H1 (cell line): ENCODE results near the gene AGO3. TPM values are rescaled to one million over a fixed set of nuclear protein-coding genes. Genes with fewer than 3 reads are reported as not detected.

Source experiments
- CTCF ChIA-PET: fragments of 300-600 bp; sonication (Branson Sonifier 250); formaldehyde crosslinking; loops from one replicate; lab custom pipeline; 2021; ENCODE audit not compliant: partially characterized antibody; lab: Charles Lee
- POLR2A ChIA-PET: fragments of 300-600 bp; sonication (Branson Sonifier 250); formaldehyde crosslinking; loops from one replicate; lab custom pipeline; 2021; ENCODE audit warnings: inconsistent platforms; ENCODE audit not compliant: partially characterized antibody; lab: Charles Lee
- DNase-seq, 2 experiments: peaks; one replicate each; pipeline versions ENCODE4 v3.0.0 to v3.0.0-alpha.2; 2010 to 2022; ENCODE audit warnings: low spot score in 2 of 2, low read depth in 1 of 2, mixed read lengths in 1 of 2
- FAIRE-seq: peaks from 2 replicates; lab custom pipeline; 2011; peaks lifted over from hg19 to GRCh38; lab: Jason Lieb, UNC
- H2AFZ ChIP-seq: 2 replicates; pipeline ENCODE4 v1.8.1; 2012; ENCODE audit warnings: low read length, inconsistent platforms
- H2AK5ac ChIP-seq: 2 replicates; pipeline ENCODE4 v1.6.1; 2013; ENCODE audit warnings: low read depth, low read length
- H2BK120ac ChIP-seq: replicated peaks from 2 replicates; pipeline ENCODE3; 2013; ENCODE audit warnings: low read depth, low read length, inconsistent platforms
- H2BK12ac ChIP-seq: 2 replicates; pipeline ENCODE4 v1.6.1; 2013; ENCODE audit warnings: low read depth, low read length
- H2BK15ac ChIP-seq: 2 replicates; pipeline ENCODE4 v1.6.1; 2013; ENCODE audit warnings: low read length
- H2BK20ac ChIP-seq: 2 replicates; pipeline ENCODE4 v1.6.1; 2013; ENCODE audit warnings: low read length
- H2BK5ac ChIP-seq: 2 replicates; pipeline ENCODE4 v1.6.1; 2013; ENCODE audit warnings: low read depth, low read length
- H3K14ac ChIP-seq: 2 replicates; pipeline ENCODE4 v1.6.1; 2013; ENCODE audit warnings: inconsistent platforms; ENCODE audit not compliant: insufficient read length
- H3K18ac ChIP-seq: 2 replicates; pipeline ENCODE4 v1.6.1; 2013; ENCODE audit warnings: low read length; ENCODE audit errors: extremely low read depth
- H3K23ac ChIP-seq: 2 replicates; pipeline ENCODE4 v1.6.1; 2013; ENCODE audit warnings: inconsistent platforms; ENCODE audit not compliant: insufficient read length
- H3K23me2 ChIP-seq: 2 replicates; pipeline ENCODE4 v1.6.1; 2013; ENCODE audit warnings: low read depth, low read length
- H3K27ac ChIP-seq: 2 replicates; pipeline ENCODE4 v1.6.1; 2011; ENCODE audit warnings: low read depth, low read length, inconsistent platforms
- H3K27me3 ChIP-seq, 4 experiments: replicated peaks in 1 of 4; 1 replicate in 1 of 4; 2 replicates in 3 of 4; pipeline versions ENCODE4 v1.6.1 to v1.8.1; 2011 to 2013; ENCODE audit warnings: low read length in 3 of 4, mild to moderate bottlenecking in 3 of 4, inconsistent platforms in 2 of 4, mixed read lengths in 2 of 4, moderate library complexity in 1 of 4; ENCODE audit not compliant: control insufficient read depth in 3 of 4, insufficient read depth in 3 of 4; ENCODE audit errors: extremely low read depth in 1 of 4
- H3K36me3 ChIP-seq, 4 experiments: 2 replicates each; pipeline versions ENCODE4 v1.6.1 to v1.8.1; 2011 to 2013; ENCODE audit warnings: mild to moderate bottlenecking in 4 of 4, low read length in 3 of 4, moderate library complexity in 2 of 4, control low read depth in 1 of 4, inconsistent platforms in 1 of 4; ENCODE audit not compliant: insufficient read depth in 4 of 4, control insufficient read depth in 2 of 4
- H3K4ac ChIP-seq: replicated peaks from 2 replicates; pipeline ENCODE3; 2013; ENCODE audit warnings: low read length, low read depth, mixed read lengths, inconsistent platforms; ENCODE audit not compliant: insufficient read length
- H3K4me1 ChIP-seq, 4 experiments: replicated peaks in 1 of 4; 1 replicate in 1 of 4; 2 replicates in 3 of 4; pipeline versions ENCODE4 v1.6.1 to v1.8.1; 2011 to 2013; ENCODE audit warnings: low read length in 3 of 4, inconsistent platforms in 2 of 4, mixed read lengths in 1 of 4; ENCODE audit not compliant: insufficient read depth in 4 of 4, control insufficient read depth in 3 of 4
- H3K4me2 ChIP-seq, 2 experiments: 2 replicates each; pipeline versions ENCODE4 v1.6.1 to v1.8.1; 2011 to 2013; ENCODE audit warnings: low read depth in 2 of 2, low read length in 2 of 2, control low read depth in 1 of 2, inconsistent platforms in 1 of 2, mild to moderate bottlenecking in 1 of 2; ENCODE audit not compliant: insufficient read depth in 1 of 2
- H3K4me3 ChIP-seq, 4 experiments: fragments of 200-600, 300-600 bp in 1 of 4; sonication (generic), shearing (Covaris generic), sonication (Bioruptor Twin) in 1 of 4; 2 replicates each; pipeline versions ENCODE4 v1.5.1 to v1.8.1; 2011 to 2016; ENCODE audit warnings: low read length in 4 of 4, low read depth in 3 of 4, control low read depth in 2 of 4, inconsistent platforms in 2 of 4, mild to moderate bottlenecking in 2 of 4, mixed read lengths in 1 of 4, moderate library complexity in 1 of 4; ENCODE audit not compliant: insufficient read depth in 2 of 4; ENCODE audit errors: extremely low read depth in 1 of 4
- H3K56ac ChIP-seq: replicated peaks from 2 replicates; pipeline ENCODE3; 2013; ENCODE audit warnings: low read depth, mild to moderate bottlenecking, mixed read lengths, low read length, inconsistent platforms; ENCODE audit not compliant: insufficient read length
- H3K79me1 ChIP-seq: 2 replicates; pipeline ENCODE4 v1.6.1; 2013; ENCODE audit warnings: low read depth, low read length, control low read depth
- H3K79me2 ChIP-seq, 2 experiments: 2 replicates each; pipeline versions ENCODE4 v1.6.1 to v1.8.1; 2012 to 2013; ENCODE audit warnings: low read length in 2 of 2, mild to moderate bottlenecking in 2 of 2, inconsistent platforms in 1 of 2; ENCODE audit not compliant: insufficient read depth in 2 of 2, control insufficient read depth in 1 of 2
- H3K9ac ChIP-seq, 4 experiments: replicated peaks in 1 of 4; 1 replicate in 1 of 4; 2 replicates in 3 of 4; pipeline versions ENCODE4 v1.6.1 to v1.8.1; 2011 to 2013; ENCODE audit warnings: low read depth in 3 of 4, low read length in 3 of 4, control low read depth in 2 of 4, mild to moderate bottlenecking in 2 of 4, moderate library complexity in 2 of 4, inconsistent platforms in 1 of 4; ENCODE audit errors: extremely low read depth in 1 of 4
- H3K9me3 ChIP-seq, 2 experiments: 2 replicates each; pipeline versions ENCODE4 v1.6.1 to v1.8.1; 2012 to 2013; ENCODE audit warnings: mild to moderate bottlenecking in 2 of 2, moderate library complexity in 2 of 2, control low read depth in 1 of 2, inconsistent platforms in 1 of 2, low read depth in 1 of 2, low read length in 1 of 2, mixed read lengths in 1 of 2; ENCODE audit not compliant: insufficient read depth in 2 of 2
- H4K20me1 ChIP-seq, 2 experiments: replicated peaks in 1 of 2; 2 replicates each; pipeline versions ENCODE3 to v1.8.1; 2011 to 2013; ENCODE audit warnings: inconsistent platforms in 2 of 2, low read length in 2 of 2, mild to moderate bottlenecking in 1 of 2; ENCODE audit not compliant: insufficient read depth in 2 of 2, control insufficient read depth in 1 of 2
- H4K5ac ChIP-seq: 2 replicates; pipeline ENCODE4 v1.6.1; 2013; ENCODE audit warnings: low read length, low read depth, mixed read lengths, inconsistent platforms; ENCODE audit not compliant: insufficient read length
- H4K8ac ChIP-seq: 2 replicates; pipeline ENCODE4 v1.8.0; 2013; ENCODE audit warnings: mild to moderate bottlenecking, moderate library complexity, low read length, inconsistent platforms; ENCODE audit not compliant: insufficient read depth; ENCODE audit errors: extremely low read depth
- H4K91ac ChIP-seq: replicated peaks from 2 replicates; pipeline ENCODE3; 2013; ENCODE audit warnings: low read length, mixed read lengths, inconsistent platforms; ENCODE audit not compliant: insufficient read length
- NRF1 ChIP-seq: IDR thresholded peaks from 2 replicates; pipeline ENCODE4 v1.6.1; 2011; ENCODE audit warnings: mild to moderate bottlenecking, low read depth, low read length, improper control_type of control experiment
- PHF8 ChIP-seq: fragments of 200-600 bp; sonication (generic); conservative IDR thresholded peaks from 2 replicates; pipeline ENCODE4 v1.7.1; 2012; ENCODE audit warnings: low read depth, mild to moderate bottlenecking, inconsistent platforms, low read length, moderate library complexity
- RFX5 ChIP-seq: IDR thresholded peaks from 2 replicates; pipeline ENCODE4 v1.6.1; 2011; ENCODE audit warnings: low read depth, low read length, improper control_type of control experiment, borderline replicate concordance
- TBP ChIP-seq: IDR thresholded peaks from 2 replicates; pipeline ENCODE4 v1.6.1; 2011; ENCODE audit warnings: low read depth, low read length, improper control_type of control experiment
- polyA plus RNA-seq, 7 experiments: library from polyadenylated mRNA; depleted of rRNA in 3 of 7; stranded (reverse) in 5 of 7; unstranded in 2 of 7; fragments of >200 nt in 5 of 7; fragments of 200-250 nt in 2 of 7; gene quantifications; 1 replicate in 5 of 7; 2 replicates in 1 of 7; 4 replicates in 1 of 7; pipeline versions ENCODE4 v1.2.1 to v1.2.3, GENCODE V29; 2011 to 2013; ENCODE audit warnings: missing spikeins in 2 of 7, mixed read lengths in 2 of 7
- total RNA-seq: library from RNA; stranded (reverse); fragmentation: NEBNext Ultra II Directional; extraction: Animal tissue kit (Norgen Biotek cat#: 25700); gene quantifications from 2 replicates; pipeline ENCODE4 v1.2.1, GENCODE V29; 2021

The AGO3 gene
- total and polyA plus RNA-seq, 2 of the 8 experiments (the other 6 are each of a cell fraction or from before 2014, with no cell fraction given), result 10.7 to 26.4 TPM

DNA sequence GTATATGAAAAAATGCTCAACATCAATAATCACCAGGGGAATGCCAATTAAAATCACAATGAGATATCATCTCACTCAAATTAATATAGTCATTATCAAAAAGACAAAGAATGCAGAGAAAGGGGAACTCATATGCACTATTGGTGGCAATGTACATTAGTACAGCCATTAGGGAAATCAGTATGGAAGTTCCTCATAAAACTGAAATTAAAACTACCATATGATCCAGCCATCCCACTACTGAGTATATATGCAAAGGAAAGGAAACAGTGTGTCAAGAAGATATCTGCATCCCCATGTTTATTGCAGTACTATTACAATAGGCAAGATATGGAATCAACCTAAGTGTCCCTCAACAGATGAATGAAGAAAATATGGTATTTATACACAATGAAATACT, 120.9 kb downstream of the AGO3 start:
- CTCF ChIA-PET, result no interaction called here
- Histone ChIP-seq H2BK5ac (no peak overlapping the region), H3K36me3 (peaks cover 0 to 7% (median 1%) of the 10 kb centered on the region in 4 experiments; a peak in 1 of 8 replicates), H2BK20ac (no peak overlapping the region), H4K8ac (no peak overlapping the region), H4K91ac (no peak overlapping the region), H3K4me3 (no peak overlapping the region), H3K79me1 (no peaks in the 10 kb centered on the region), H3K9me3 (no peaks in the 10 kb centered on the region), H3K79me2 (no peaks in the 10 kb centered on the region), H3K14ac (no peak overlapping the region), H3K4me2 (no peak overlapping the region), H3K56ac (no peak overlapping the region), H2AK5ac (no peak overlapping the region), H3K27me3 (no peaks in the 10 kb centered on the region), H2BK15ac (no peak overlapping the region), H2BK120ac (no peak overlapping the region), H4K5ac (no peak overlapping the region), H2BK12ac (no peak overlapping the region), H4K20me1 (no peaks in the 10 kb centered on the region), H2AFZ (no peak overlapping the region), H3K18ac (no peak overlapping the region), H3K4ac (no peak overlapping the region), H3K23me2 (no peaks in the 10 kb centered on the region), H3K27ac (no peak overlapping the region), H3K23ac (no peak overlapping the region), H3K9ac (no peak overlapping the region), H3K4me1 (no peaks in the 10 kb centered on the region)
- no peak for DNase-seq
- FAIRE-seq, result no peak
- POLR2A ChIA-PET, result no interaction called here
- TF ChIP-seq RFX5, result no peak
- TF ChIP-seq PHF8, result no peak
- no peak for TF ChIP-seq NRF1
- TF ChIP-seq TBP, result no peak
